ENCODE measurements around the gene NCKAP5.

NCKAP5 gene

DNA sequence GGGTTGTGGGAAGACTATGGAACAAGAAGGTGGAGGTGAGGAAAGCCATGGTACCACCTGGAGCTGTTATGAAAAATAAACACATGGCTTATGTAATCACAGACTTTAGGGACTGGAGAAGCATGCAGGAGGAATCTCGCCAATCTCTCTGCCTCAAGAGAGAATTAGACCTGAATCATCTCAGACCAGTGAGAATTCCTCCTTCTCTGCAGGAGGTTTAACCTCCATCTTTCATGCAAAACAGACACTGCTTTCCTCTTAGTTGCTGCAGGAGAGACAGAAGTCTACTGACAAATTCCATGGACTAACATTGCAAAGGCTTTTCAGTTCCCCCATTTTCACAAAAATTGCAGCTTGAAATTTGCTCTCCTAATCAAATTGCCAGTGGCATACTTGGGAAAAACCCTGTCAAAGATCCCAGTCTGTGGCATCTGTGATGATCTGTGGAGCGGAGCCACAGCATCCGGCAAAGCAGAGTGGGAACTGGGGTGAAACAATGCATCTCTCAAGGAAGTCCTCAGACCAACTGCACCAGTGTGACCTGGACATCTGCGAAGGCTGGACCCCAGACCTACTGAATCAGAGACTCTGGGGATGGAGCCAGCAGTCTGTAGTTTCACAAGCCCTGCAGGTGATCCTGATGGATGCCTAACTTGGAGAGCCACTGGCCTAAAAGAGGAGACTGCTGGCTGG, 28.6 kb upstream of the NCKAP5 start:
- DNase-seq (ENCODE audit: low read depth) = no peak
- H3K4me3 ChIP-seq (ENCODE audit: low read depth, low read length) = no peak overlapping the region
- TF ChIP-seq, protein P1, sequence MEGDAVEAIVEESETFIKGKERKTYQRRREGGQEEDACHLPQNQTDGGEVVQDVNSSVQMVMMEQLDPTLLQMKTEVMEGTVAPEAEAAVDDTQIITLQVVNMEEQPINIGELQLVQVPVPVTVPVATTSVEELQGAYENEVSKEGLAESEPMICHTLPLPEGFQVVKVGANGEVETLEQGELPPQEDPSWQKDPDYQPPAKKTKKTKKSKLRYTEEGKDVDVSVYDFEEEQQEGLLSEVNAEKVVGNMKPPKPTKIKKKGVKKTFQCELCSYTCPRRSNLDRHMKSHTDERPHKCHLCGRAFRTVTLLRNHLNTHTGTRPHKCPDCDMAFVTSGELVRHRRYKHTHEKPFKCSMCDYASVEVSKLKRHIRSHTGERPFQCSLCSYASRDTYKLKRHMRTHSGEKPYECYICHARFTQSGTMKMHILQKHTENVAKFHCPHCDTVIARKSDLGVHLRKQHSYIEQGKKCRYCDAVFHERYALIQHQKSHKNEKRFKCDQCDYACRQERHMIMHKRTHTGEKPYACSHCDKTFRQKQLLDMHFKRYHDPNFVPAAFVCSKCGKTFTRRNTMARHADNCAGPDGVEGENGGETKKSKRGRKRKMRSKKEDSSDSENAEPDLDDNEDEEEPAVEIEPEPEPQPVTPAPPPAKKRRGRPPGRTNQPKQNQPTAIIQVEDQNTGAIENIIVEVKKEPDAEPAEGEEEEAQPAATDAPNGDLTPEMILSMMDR (IDR thresholded peaks at IDR 0.05; ENCODE audit: control insufficient read depth, extremely low read depth, insufficient read depth) = no peak

DNA sequence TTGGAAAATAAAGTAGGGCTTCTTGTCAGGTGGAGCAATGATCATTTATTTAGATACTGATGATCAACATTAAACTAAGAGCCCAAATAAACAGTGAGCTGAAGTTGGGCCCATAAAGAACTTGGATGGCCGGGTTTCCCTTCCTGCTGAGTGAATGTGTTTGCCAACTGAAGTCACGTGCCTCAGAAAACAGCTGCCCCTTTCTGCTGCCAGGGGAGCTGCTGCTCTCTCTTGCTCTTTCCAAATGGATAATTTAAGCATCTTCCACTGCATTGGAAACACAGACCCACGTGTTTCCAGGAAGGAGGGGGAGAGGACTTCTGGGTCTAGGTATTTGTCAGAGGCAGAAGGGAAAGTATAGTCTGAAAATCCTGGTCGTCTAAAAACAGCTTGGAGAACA, 22.9 kb upstream of the NCKAP5 start:
- DNase-seq (ENCODE audit: low read depth) = peak; percentile 84
- no peak overlapping the region for H3K4me3 ChIP-seq (ENCODE audit: low read depth, low read length)
- TF ChIP-seq, protein P1 (IDR thresholded peaks at IDR 0.05; ENCODE audit: control insufficient read depth, extremely low read depth, insufficient read depth) = 0 out of 2 replicates have a peak, but pooled peaks have one; percentile 1

DNA sequence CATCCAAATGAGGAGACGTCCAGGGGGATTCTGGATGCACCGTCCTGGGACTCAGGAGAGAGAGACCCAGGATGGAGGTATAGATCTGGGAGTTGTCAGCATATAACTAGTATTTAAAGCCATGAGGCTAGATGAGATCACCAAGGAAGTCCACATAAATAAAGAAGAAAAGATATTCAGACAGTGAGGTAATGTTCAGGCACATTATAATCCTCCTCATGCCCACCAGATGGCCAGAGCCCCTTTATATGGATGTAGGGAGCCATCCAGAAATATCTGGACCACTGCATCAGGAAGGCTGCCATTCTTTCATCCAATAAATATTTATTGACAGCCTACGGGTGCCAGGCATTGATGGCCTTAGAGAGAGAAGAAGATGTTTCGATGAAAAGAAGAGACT, 21.2 kb upstream of the NCKAP5 start:
- TF ChIP-seq, protein P1 (IDR thresholded peaks at IDR 0.05; ENCODE audit: control insufficient read depth, extremely low read depth, insufficient read depth) = no peak
- no peak for DNase-seq (ENCODE audit: low read depth)
- no peak overlapping the region for H3K4me3 ChIP-seq (ENCODE audit: low read depth, low read length)

DNA sequence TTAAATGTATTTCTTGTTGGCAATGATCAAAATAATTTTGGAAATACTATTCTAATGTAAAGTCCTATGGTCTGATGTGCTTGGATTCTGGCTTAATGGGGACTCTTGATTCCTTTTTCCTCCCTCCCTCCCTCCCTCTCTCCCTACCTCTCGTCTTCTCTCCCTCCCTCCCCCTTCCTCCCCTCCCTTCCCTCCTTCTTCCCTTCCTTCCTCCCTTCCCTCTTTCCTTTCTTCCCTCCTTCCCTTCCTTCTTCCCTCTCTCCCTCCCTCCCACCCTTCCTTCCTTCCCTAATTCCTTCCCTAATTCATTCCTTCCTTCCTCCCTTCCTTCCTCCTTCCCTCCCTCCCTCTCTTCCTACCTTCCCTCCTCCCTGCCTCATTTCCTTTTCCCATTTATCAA, 19.9 kb upstream of the NCKAP5 start:
- TF ChIP-seq, protein P1 (IDR thresholded peaks at IDR 0.05; ENCODE audit: control insufficient read depth, extremely low read depth, insufficient read depth) = no peak

DNA sequence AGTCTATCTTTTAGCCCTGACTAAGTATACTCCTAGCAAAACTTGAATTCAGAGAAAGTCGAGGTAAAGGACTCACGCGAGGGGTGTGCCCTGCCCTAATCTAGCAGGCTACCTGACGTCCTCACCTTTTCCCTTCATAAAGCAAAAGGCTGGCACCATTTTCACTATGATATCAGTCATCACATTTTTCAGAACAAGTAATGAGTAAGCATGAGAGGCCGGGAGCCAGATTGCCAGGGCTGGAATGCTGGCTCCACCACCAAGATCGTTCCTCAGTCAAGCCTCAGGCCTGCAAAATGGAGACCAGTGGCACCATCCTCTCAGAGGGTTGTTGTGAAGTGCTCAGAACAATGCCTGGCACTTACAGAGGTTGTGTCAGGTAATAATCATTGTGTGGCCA, 18.7 kb upstream of the NCKAP5 start:
- DNase-seq (ENCODE audit: low read depth) = no peak
- TF ChIP-seq, protein P1 (IDR thresholded peaks at IDR 0.05; ENCODE audit: control insufficient read depth, extremely low read depth, insufficient read depth) = no peak
- H3K4me3 ChIP-seq (ENCODE audit: low read depth, low read length) = no peak overlapping the region

More for the DNA sequence above, 19.9 kb upstream of the NCKAP5 start:
- no peak overlapping the region for H3K4me3 ChIP-seq (ENCODE audit: low read depth, low read length)
- DNase-seq (ENCODE audit: low read depth) = no peak

DNA sequence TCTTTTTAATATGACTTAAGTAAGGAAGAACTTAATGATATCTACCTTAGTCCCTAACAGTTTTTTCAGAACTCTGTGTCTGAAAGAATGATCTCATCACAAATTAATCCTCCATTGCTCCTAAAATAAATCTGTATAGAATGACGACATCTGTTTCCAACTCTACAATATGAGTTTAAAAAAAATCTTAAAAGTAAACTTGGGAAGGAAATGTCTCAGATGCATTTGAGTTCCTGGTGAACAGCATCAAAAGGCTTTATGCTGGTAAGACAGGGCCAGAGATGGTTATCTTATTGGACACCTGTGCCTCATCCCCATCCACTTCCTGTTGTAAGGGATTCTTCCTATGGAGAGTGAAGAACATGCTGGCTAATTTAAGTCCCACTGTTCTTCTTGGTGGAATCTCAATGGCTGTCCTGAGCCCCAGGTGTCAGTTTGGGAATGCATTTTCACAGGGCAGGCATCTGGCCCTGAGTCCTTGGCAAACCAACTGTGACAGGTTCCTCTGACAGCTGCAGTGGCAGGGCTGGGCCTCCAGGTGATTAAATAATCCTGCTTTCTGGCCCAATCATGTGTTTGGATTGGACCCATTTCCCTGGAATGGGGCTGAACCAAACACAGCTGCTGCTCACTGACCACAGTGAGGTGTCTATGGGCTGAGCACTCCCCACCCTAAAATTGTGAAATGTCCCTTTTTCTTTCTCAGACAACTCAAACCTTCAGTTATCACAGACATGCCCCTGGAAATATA, 12.9 kb upstream of the NCKAP5 start:
- DNase-seq (ENCODE audit: low read depth) = peak; percentile 52
- TF ChIP-seq, protein P1 (IDR thresholded peaks at IDR 0.05; ENCODE audit: control insufficient read depth, extremely low read depth, insufficient read depth) = no peak
- H3K4me3 ChIP-seq (ENCODE audit: low read depth, low read length) = no peak overlapping the region

Data from LNCaP clone FGC (cell line).